ENCODE measurements around the gene NOP14.
A peak's percentile ranks its signal among the peaks of the same experiment; 100 is the strongest.
"Not testable (repeated sequence)": the region's sequence is repeated elsewhere in the genome, so short reads cannot be mapped to it uniquely, and the experiment has no call there.

Gene NOP14

GRCh38 chr4:2925496-2925895 lies 37.7 kb downstream of the NOP14 start:
- H3K4me3 ChIP-seq = no peak overlapping the region
- H3K27ac ChIP-seq = no peak overlapping the region
- no peaks in the 10 kb centered on the region for H3K9me3 ChIP-seq
- peaks cover 96% of the 10 kb centered on the region for H3K36me3 ChIP-seq
- no peaks in the 10 kb centered on the region for H3K27me3 ChIP-seq
- H3K9ac ChIP-seq = no peak overlapping the region
- peaks cover 56% of the 10 kb centered on the region for H4K20me1 ChIP-seq
- TF ChIP-seq Cebpa-rat (IDR thresholded peaks at IDR 0.05) = no peak
- H3K4me2 ChIP-seq = no peak overlapping the region
- peaks cover 48% of the 10 kb centered on the region for H3K4me1 ChIP-seq

- peaks cover 49% of the 10 kb centered on the region for H4K20me1 ChIP-seq
- H3K9me3 ChIP-seq = no peaks in the 10 kb centered on the region
- H3K27me3 ChIP-seq = no peaks in the 10 kb centered on the region
- H3K9ac ChIP-seq = peak overlapping the region; percentile 38; the same call in 1 of the 2 replicates
- H3K36me3 ChIP-seq = peaks cover 95% of the 10 kb centered on the region
- TF ChIP-seq Cebpa-rat (IDR thresholded peaks at IDR 0.05) = no peak
- H3K4me1 ChIP-seq = peaks cover 42% of the 10 kb centered on the region
- 0 out of 2 replicates have a peak overlapping the region, but pooled peaks have one; percentile 26 for H3K27ac ChIP-seq
- no peak overlapping the region for H3K4me2 ChIP-seq
- H3K4me3 ChIP-seq = no peak overlapping the region
Observed at GRCh38 chr4:2924765-2925301, 38.4 kb downstream of the NOP14 start.

GRCh38 chr4:2924286-2924685 lies 38.9 kb downstream of the NOP14 start:
- no peak overlapping the region for H3K4me2 ChIP-seq
- TF ChIP-seq Cebpa-rat (IDR thresholded peaks at IDR 0.05) = no peak
- H3K36me3 ChIP-seq = peaks cover 94% of the 10 kb centered on the region

GRCh38 chr4:2923668-2924173 lies 39.5 kb downstream of the NOP14 start:
- Histone ChIP-seq H3K4me1 (peaks cover 31% of the 10 kb centered on the region), H3K9me3 (peaks cover 7% of the 10 kb centered on the region), H3K27ac (no peak overlapping the region), H3K9ac (peak overlapping the region; percentile 38), H3K4me3 (no peak overlapping the region), H3K4me2 (no peak overlapping the region), H4K20me1 (peaks cover 40% of the 10 kb centered on the region), H3K36me3 (peaks cover 95% of the 10 kb centered on the region), H3K27me3 (no peaks in the 10 kb centered on the region)
- TF ChIP-seq Cebpa-rat (IDR thresholded peaks at IDR 0.05) = no peak

More at GRCh38 chr4:2924286-2924685, 38.9 kb downstream of the NOP14 start:
- Histone ChIP-seq H3K27ac (0 out of 2 replicates have a peak overlapping the region, but pooled peaks have one; percentile 26), H3K9ac (peak overlapping the region; percentile 38), H3K27me3 (no peaks in the 10 kb centered on the region), H3K4me1 (peaks cover 36% of the 10 kb centered on the region), H4K20me1 (peaks cover 44% of the 10 kb centered on the region), H3K4me3 (no peak overlapping the region), H3K9me3 (peaks cover 2% of the 10 kb centered on the region; the same call in 1 of the 2 replicates)

- no peak overlapping the region for H3K27ac ChIP-seq
- no peak for TF ChIP-seq Cebpa-rat (IDR thresholded peaks at IDR 0.05)
- H3K9me3 ChIP-seq = peaks cover 8% of the 10 kb centered on the region
- H3K4me1 ChIP-seq = peaks cover 25% of the 10 kb centered on the region
- H3K27me3 ChIP-seq = no peaks in the 10 kb centered on the region
- H3K4me3 ChIP-seq = no peak overlapping the region
- H3K4me2 ChIP-seq = peak overlapping the region; percentile 40; the same call in 1 of the 2 replicates
- H3K36me3 ChIP-seq = peaks cover 95% of the 10 kb centered on the region
- H3K9ac ChIP-seq = no peak overlapping the region
- peaks cover 40% of the 10 kb centered on the region for H4K20me1 ChIP-seq
Observed at GRCh38 chr4:2923141-2923551, 40.1 kb downstream of the NOP14 start.

GRCh38 chr4:2922453-2923101 lies 40.6 kb downstream of the NOP14 start:
- peaks cover 95% of the 10 kb centered on the region for H3K36me3 ChIP-seq
- not testable (repeated sequence) for H3K9ac ChIP-seq, H3K27me3 ChIP-seq, H3K27ac ChIP-seq, H3K4me3 ChIP-seq
- peaks cover 40% of the 10 kb centered on the region for H4K20me1 ChIP-seq
- H3K9me3 ChIP-seq = peaks cover 11% of the 10 kb centered on the region
- peak overlapping the region; percentile 40; the same call in 1 of the 2 replicates for H3K4me2 ChIP-seq
- peaks cover 22% of the 10 kb centered on the region for H3K4me1 ChIP-seq

GRCh38 chr4:2918714-2919113 lies 44.5 kb downstream of the NOP14 start:
- H4K20me1 ChIP-seq = peaks cover 26% of the 10 kb centered on the region; the same call in 1 of the 2 replicates
- H3K36me3 ChIP-seq = peaks cover 94% of the 10 kb centered on the region
- H3K27ac ChIP-seq, H3K27me3 ChIP-seq, H3K9ac ChIP-seq, H3K4me2 ChIP-seq, H3K4me3 ChIP-seq: not testable (repeated sequence)
- peaks cover 33% of the 10 kb centered on the region for H3K4me1 ChIP-seq
- peaks cover 18% of the 10 kb centered on the region for H3K9me3 ChIP-seq

DNA sequence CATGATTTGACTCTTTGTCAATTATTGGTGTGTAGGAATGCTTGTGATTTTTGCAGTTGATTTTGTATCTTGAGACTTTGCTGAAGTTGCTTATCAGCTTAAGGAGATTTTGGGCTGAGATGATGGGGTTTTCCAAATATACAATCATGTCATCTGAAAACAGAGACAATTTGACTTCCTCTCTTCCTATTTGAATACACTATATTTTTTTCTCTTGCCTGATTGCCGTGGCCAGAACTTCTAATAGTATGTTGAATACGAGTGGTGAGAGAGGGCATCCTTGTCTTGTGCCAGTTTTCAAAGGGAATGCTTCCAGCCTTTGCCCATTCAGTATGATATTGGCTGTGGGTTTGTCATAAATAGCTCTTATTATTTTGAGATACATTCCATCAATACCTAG lies 44.9 kb downstream of the NOP14 start:
- H3K9ac ChIP-seq, H3K4me2 ChIP-seq, H3K27me3 ChIP-seq, H3K27ac ChIP-seq, H3K4me3 ChIP-seq: not testable (repeated sequence)
- Histone ChIP-seq H3K4me1 (peaks cover 33% of the 10 kb centered on the region), H3K9me3 (peaks cover 18% of the 10 kb centered on the region), H4K20me1 (peaks cover 26% of the 10 kb centered on the region; the same call in 1 of the 2 replicates), H3K36me3 (peaks cover 94% of the 10 kb centered on the region)

DNA sequence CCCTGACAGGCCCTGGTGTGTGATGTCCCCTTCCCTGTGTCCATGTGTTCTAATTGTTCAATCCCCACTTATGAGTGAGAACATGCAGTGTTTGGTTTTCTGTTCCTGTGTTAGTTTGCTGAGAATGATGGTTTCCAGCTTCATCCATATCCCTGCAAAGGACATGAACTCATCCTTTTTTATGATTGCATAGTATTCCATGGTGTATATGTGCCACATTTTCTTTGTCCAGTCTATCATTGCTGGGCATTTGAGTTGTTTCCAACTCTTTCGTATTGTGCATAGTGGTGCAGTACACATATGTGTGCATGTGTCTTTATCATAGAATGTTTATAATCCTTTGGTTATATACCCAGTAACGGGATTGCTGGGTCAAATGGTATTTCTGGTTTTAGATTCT lies 46.5 kb downstream of the NOP14 start:
- peaks cover 17% of the 10 kb centered on the region; the same call in 1 of the 2 replicates for H4K20me1 ChIP-seq

GRCh38 chr4:2915789-2916188 lies 47.4 kb downstream of the NOP14 start:
- no peak overlapping the region for H3K4me3 ChIP-seq
- no peak overlapping the region for H3K27ac ChIP-seq
- H3K4me1 ChIP-seq = peaks cover 24% of the 10 kb centered on the region
- peaks cover 98% of the 10 kb centered on the region for H3K36me3 ChIP-seq
- H3K4me2 ChIP-seq = no peak overlapping the region
- H3K9me3 ChIP-seq = peaks cover 18% of the 10 kb centered on the region
- TF ChIP-seq Cebpa-rat (IDR thresholded peaks at IDR 0.05) = no peak
- H3K27me3 ChIP-seq = no peaks in the 10 kb centered on the region
- H4K20me1 ChIP-seq = peaks cover 17% of the 10 kb centered on the region; the same call in 1 of the 2 replicates
- no peak overlapping the region for H3K9ac ChIP-seq

More for the DNA sequence above, 46.5 kb downstream of the NOP14 start:
- Histone ChIP-seq H3K36me3 (peaks cover 94% of the 10 kb centered on the region), H3K9me3 (peaks cover 18% of the 10 kb centered on the region), H3K4me1 (peaks cover 24% of the 10 kb centered on the region)
- not testable (repeated sequence) for H3K9ac ChIP-seq, H3K27me3 ChIP-seq, H3K27ac ChIP-seq, H3K4me3 ChIP-seq, H3K4me2 ChIP-seq
